HL-60 (cell line): ENCODE data around the gene POU2F3.

ENCODE experiments used
- CTCF ChIP-seq: IDR thresholded peaks from one replicate; pipeline ENCODE4 v1.5.1; 2011; ENCODE audit warnings: low read length, control low read depth, inconsistent platforms; ENCODE audit not compliant: insufficient read depth
- GABPA ChIP-seq: IDR thresholded peaks from 2 replicates; pipeline ENCODE4 v1.6.1; 2012; ENCODE audit warnings: low read depth
- POLR2AphosphoS5 ChIP-seq: IDR thresholded peaks from 2 replicates; pipeline ENCODE4 v1.6.1; 2012; ENCODE audit warnings: low read depth
- REST ChIP-seq: IDR thresholded peaks from 2 replicates; pipeline ENCODE4 v1.6.1; 2012; ENCODE audit warnings: low read depth; ENCODE audit not compliant: insufficient replicate concordance
- SPI1 ChIP-seq: IDR thresholded peaks from 2 replicates; pipeline ENCODE4 v1.6.1; 2012; ENCODE audit warnings: low read depth, mild to moderate bottlenecking, borderline replicate concordance

GRCh38 chr11:120229451-120230424, 10.2 kb upstream of the POU2F3 start:
- 0 out of 2 replicates have a peak, but pooled peaks have one; percentile 14 for TF ChIP-seq POLR2AphosphoS5
- peak; percentile 43 for TF ChIP-seq CTCF
- no peak for TF ChIP-seq GABPA
- no peak for TF ChIP-seq REST
- no peak for TF ChIP-seq SPI1
